Transverse colon (tissue), 4 donors: ENCODE data around the gene CCM2.
A peak's percentile ranks its signal among the peaks of the same experiment; 100 is the strongest.

Experiments used
- CTCF ChIP-seq, 5 experiments: fragments of 200-600 bp in 3 of 5; fragments of 450-650 bp in 2 of 5; sonication (generic) in 3 of 5; IDR thresholded peaks; 1 replicate in 2 of 5; 2 replicates in 3 of 5; pipeline ENCODE4 v1.5.1; 2016 to 2017; ENCODE audit warnings: antibody characterized with exemption in 5 of 5, inconsistent platforms in 3 of 5, mild to moderate bottlenecking in 2 of 5, moderate library complexity in 1 of 5
- POLR2AphosphoS5 ChIP-seq, 3 donors: sonication (generic); formaldehyde crosslinking; IDR thresholded peaks; one replicate each; pipeline ENCODE4 v1.6.1; 2016; ENCODE audit warnings: antibody characterized with exemption in 3 of 3

GRCh38 chr7:44986218-44987053 lies 13.6 kb upstream of the CCM2 start:
- TF ChIP-seq CTCF (IDR thresholded peaks at IDR 0.05) (no peak), POLR2AphosphoS5 (IDR thresholded peaks at IDR 0.05) (peak; percentile 97 to 99 (median 98))
